ENCODE results near the gene SENP5.
"Not testable (repeated sequence)": the region's sequence is repeated elsewhere in the genome, so short reads cannot be mapped to it uniquely, and the experiment has no call there.

SENP5 gene

DNA sequence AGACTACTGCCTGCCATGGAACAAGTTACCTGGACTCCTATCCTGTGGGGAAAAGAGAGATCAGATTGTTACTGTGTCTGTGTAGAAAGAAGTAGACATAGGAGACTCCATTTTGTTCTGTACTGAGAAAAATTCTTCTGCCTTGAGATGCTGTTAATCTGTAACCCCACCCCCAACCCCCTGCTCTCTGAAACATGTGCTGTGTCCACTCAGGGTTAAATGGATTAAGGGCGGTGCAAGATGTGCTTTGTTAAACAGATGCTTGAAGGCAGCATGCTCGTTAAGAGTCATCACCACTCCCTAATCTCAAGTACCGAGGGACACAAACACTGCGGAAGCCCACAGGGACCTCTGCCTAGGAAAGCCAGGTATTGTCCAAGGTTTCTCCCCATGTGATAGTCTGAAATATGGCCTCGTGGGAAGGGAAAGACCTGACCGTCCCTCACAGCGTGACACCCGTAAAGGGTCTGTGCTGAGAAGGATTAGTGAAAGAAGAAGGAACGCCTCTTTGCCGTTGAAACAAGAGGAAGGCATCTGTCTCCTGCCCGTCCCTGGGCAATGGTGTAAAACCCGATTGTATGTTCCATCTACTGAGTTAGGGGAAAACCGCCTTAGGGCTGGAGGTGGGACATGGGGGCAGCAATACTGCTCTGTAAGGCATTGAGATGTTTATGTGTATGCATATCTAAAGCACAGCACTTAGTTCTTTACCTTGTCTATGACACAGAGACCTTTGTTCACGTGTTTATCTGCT, 76.5 kb downstream of the SENP5 start:
- DNase-seq, result not testable (repeated sequence)

DNA sequence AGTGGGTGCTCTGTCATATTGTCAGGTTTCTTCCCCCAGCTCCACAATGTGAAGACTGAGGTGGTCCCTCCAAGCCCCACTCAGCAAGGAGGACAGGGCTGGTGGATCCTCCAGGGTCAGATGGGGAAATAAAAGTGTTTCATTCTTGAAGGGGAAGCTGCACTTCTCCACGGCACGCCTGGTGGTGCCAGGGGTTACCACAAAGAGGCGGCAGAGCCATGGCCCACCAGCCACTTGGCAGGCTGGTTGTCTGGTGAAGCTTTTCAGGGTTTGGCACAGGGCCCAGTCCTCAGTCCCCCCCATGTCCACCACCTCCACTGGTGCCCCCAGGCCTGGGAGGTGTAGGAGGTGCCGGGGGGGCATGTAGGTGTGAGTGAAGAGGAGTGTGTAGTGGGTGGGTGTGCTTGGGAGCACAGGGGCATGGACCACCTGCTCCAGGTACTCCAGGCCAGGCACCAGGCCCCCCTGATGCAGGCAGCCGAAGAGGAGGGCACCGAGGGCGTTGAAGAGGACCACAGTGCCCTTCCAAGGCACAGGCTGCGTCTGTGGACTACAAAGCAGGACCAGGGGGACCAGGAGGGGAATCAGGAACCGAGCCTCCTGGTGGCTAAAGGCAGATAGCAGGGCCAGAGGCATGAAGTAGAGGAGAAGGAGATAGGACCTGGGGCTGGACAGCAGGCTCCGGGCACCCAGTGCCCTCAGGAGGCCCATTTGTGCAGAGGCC, 79.6 kb downstream of the SENP5 start:
- no peak for DNase-seq

GRCh38 chr3:196947860-196948441, 80.2 kb downstream of the SENP5 start:
- no peak for DNase-seq

GRCh38 chr3:196948442-196949284, 80.9 kb downstream of the SENP5 start:
- DNase-seq, result no peak

GRCh38 chr3:196949285-196949619, 81.5 kb downstream of the SENP5 start:
- no peak for DNase-seq

DNA sequence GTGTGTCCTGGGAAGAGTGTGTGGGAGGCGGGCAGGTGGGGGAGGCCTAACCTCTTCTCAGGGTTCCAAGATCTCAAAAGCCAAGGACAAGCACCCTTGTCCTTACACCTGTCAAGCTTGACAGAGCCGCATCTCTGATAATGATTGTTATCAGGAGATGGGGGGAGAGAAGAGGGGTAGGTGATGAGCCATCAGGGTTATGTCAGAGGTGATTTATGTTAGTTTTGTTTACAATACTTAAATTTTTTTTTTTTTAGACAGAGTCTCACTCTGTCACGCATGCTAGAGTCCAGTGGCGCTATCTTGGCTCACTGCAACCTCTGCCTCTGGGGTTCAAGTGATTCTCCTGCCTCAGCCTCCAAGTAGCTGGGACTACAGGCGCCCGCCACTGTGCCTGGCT, 82.0 kb downstream of the SENP5 start:
- no peak for DNase-seq

DNA sequence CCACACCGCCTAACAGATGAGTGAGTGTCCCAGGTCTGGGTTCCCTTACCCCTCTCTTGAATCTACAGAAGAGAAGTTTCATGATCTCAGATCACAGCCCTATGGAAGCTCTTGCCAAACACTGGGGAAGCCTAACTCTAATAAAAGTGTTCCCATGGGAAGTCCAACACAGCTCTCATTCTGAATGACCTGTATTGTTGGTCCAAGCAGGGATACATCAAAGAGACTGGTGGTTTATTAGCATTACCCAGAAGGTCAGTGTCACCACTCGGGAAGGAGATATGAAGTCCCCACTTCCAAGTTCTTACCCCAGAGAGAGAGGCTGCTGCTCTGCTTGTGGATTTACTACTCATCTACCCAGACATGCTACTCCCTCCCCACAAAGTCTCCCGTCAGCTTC, 83.7 kb downstream of the SENP5 start:
- DNase-seq, result no peak

DNA sequence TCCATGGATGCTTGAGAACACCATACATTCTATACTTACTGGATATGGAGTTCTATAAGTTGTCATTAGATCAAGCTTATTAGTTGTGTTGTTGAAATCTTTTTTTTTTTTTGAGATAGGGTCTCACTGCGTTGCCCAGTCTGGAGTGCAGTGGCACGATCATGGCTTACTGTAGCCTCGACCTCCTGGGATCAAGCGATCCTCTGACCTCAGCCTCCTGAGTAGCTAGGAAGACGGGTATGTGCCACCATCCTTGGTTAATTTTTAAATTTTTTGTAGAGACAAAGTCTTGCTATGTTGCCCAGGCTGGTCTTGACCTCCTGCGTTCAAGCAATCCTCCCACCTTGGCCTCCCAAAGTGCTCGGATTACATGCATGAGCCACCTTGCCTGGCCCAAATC, 87.1 kb downstream of the SENP5 start:
- no peak for DNase-seq

DNA sequence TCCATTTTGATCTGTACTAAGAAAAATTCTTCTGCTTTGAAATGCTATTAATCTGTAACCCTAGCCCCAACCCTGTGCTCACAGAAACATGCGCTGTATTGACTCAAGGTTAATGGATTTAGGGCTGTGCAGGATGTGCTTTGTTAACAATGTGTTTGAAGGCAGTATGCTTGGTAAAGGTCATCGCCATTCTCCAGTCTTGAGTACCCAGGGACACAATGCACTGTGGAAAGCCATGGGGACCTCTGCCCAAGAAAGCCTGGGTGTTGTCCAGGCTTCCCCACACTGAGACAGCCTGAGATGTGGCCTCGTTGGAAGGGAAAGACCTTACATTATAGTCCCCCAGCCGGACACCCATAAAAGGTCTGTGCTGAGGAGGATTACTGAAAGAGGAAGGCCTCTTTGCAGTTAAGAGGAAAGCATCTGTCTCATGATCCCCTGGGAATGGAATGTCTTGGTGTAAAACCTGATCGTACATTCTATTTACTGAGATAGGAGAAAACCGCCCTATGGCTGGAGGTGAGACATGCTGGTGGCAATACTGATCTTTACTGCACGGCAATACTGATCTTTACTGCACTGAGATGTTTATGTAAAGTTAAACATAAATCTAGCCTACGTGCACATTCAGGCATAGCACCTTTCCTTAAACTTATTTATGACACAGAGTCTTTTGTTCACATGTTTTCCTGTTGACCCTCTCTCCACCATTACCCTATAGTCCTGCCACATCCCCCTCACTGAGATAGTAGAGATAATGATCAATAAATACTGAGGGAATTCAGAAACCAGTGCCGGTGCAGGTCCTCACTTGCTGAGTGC, 94.6 kb downstream of the SENP5 start:
- no peak for DNase-seq

DNA sequence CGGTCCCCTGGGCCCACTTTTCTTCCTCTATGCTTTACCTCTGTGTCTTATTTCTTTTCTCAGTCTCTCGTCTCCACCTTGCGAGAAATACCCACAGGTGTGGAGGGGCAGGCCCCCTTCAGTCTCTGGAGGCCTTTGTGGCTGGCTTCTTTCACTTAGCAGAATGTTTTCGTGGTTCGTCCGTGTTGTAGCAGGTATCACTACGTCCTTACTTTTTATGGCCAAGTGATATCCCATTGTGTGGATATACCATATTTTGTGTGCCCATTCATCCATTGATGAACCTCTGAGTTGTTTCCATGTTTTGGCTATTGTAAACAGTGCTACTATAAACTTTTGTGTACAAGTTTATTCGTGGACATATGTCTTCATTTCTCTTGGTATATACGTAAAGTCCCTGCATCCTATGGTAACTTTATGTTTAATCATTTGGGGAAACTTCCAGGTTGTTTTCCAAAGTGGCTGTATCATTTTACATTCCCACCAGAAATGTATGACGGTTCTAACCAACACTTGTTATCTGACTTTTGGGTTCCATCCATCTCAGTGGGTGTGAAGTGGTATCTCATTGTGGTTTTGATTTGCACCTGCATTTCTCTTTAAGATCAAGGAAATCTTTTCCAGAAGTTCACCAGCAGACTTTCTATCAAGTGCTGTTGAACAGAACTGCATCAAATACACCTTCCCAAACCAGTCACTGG, 95.4 kb downstream of the SENP5 start:
- no peak for DNase-seq

DNA sequence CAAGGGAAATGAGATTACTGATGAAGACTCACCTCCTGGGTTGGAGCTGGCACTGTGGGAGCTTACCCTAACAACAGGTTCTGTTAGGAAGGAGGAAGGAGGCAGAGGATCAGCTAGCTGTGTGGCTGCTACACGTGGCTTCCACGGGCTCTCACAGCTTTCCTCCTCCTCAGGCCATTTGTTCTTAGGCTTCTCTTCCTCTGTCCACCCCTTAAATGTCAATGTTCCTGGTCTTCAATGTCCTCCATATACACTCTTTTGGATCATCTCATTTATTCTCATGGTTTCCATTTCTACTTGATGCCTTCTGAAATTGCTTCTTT, 95.9 kb downstream of the SENP5 start:
- DNase-seq, result no peak

GRCh38 chr3:196965112-196965803, 97.5 kb downstream of the SENP5 start:
- no peak for DNase-seq

DNA sequence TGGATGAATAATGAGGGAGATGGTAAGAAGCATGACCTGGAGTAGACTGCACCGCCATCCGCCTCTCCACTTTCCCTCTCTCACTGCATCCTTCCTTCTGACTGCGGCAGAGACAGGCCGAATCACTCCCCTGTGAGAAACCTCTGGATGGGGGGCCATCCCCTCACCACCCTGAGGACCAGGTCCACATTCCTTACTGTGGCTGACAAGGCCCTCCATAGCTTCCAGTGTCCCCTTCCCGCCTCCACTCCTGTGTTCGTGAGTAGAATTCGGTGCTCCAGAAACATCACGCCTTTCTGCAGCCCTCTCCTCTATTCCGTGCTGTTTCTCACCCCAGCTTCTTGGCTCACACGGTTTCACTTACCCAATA, 98.1 kb downstream of the SENP5 start:
- DNase-seq, result no peak

DNA sequence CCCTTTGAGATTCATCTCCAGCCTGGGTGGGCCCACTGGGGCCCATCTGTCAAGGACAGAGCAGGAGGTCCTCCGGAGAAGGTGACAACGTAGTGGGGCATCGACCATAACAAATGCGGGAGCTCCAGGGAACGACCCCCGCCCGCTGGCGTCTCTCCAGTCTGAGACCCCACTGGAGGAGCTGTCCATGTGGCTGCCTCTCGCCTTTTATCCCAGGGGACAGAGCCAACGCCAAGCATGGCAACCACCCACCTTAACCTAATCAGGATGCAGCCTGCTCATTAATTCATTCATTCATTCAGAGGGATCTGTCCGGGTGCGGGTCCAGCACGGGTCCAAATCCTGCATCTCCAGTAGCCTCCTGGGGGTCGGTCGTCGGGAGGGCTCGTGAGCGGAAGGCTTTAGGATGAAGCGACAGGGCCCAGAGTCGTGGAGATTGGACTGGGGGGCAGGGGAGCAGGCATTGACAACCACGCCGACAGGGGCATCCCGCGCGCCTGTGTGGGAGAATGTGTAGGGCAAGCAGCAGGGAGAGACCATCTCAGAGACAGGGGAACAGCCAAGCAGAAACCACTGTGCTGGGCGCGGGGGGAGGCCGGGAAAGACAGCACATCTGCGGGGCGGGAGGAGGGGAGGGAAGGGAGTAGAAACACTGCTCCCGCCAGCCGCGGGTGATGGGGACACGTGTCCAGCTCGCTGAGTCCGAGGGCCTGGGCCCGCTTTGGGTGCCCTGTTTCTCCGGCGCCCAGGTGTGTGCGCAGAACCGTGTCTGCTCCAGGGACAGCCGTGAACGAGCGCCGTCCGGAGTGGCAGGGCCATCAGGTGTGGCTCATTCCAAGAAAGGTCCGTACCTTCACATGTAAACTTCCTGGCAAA, 99.0 kb downstream of the SENP5 start:
- no peak for DNase-seq

DNA sequence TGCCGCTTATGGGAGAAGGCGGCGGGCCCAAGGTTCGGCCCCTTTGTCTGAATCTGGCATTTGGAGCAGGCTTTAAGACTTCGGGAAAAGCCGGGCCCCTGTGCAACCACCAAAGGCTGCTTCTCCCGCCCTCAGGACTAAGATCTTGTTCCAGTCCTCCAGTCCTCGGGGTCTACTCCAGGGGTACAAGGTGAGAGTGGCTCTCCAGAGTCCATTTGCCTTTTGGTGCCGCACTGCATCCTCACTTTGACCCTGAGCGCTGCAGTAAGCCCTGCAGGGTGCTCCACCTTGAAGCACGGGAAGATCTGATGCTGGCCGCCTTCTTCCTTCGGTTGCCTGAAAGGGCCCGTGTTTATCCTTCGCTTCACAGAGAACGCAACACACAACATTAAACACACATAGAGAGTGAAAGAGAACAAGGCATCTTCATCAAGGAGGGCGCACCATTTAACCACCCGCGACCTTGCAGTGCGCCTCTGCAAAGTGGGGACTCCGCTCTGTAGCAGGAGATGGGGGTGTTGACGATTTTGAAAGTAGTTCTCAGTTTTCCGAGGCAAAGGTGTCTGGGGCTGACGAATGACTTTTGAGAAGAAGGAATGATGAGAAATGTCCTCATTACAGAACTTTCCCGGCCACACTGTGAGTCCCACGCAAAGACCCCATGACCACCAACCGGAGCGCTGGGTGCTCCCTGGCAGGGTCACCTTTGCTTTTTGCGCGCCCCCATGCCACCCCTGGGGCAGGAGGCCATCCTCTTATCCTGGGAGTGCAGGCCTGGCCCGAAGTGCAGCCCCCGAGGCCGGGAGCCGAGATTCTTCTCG, 99.9 kb downstream of the SENP5 start:
- no peak for DNase-seq

DNA sequence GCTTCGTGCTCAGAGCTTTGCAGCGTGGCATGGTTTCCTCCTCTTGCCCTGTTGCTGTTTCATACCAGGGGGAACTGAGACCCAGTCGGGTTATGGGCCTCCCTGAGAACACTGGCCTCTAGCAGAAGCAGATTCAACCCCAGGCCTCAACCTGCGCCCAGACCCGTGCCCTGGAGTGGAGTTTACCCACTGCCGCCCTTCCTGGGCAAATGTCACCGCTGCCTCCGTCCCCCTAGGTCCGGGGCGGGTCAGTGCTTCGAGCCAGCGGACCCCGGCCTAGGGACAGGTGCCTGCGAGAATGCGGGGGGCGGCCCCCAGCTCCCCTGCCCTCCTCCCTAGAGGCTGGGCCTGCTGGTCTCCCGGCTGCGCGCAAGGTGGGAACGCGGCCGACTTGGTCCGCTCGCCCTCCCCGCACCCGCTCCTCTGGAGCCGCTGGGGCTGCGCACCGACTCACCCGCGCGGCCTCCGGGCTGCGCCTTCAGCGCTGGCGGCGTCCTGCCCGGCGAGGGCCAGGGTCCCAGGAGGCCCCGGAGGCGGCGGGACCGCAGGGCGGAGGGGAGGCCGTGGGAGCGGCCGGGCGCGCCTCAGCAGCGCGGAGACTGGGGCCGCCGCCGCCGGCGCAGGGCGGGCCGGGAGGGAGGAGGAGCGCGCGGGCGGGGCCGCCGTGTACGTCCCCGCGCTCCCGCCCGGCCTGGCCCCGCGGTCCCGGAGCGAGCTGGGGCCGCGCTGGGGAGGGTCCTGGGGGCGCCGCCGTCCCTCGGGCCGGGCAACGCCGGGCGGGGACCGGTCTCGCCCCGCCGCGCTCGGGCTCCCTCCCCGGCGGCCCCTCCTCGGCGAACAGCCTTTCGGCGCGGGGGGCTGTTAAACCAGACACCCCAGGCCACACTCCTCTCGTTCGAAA, 100.8 kb downstream of the SENP5 start, which contains the start of gene PIGZ:
TSS of gene PIGZ (minus strand) at position 601 of the 901 bp plus-strand sequence. CDS start 16,802 bp downstream, outside the sequence.
- DNase-seq, result peak; percentile 58

DNA sequence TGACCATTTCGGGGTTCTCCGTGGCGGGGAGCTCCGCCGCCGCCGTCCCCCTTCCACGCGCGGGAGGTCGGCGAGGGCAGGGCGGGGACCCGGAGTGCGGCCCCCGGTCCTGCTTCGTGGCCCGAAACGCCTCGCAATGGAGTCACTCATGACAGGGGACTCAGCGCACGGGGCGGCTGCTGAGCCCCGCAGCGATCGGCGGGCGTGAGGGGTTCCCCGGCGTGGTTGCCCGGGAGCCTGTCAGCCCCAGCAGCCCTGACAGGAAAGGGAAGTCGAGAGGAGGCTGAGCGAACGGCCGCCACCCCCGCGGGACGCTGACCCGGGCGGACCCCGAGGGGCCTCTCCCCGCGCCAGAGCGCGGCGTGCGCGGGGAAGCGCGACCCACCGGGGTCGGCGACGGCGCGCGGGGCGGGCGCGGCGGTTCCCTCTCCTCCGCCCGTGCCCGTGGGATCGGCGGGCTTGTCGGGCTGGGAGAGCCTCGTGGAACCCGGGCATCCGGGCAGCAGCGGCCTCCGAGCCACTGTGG, 101.5 kb downstream of the SENP5 start:
- DNase-seq, result peak; percentile 49
